DOHH2 (cell line): Measurements from ENCODE around the gene PLCE1.

ENCODE experiments used
- H3F3A ChIP-seq: fragments of 200-600 bp; sonication (generic), shearing (Covaris generic); 2 replicates; pipeline ENCODE4 v1.6.0; 2016; ENCODE audit warnings: antibody characterized with exemption, mild to moderate bottlenecking; ENCODE audit not compliant: control insufficient read depth, insufficient read depth
- H3K27ac ChIP-seq: fragments of 200-600 bp; sonication (generic); 2 replicates; pipeline ENCODE4 v1.5.1; 2014; ENCODE audit warnings: low read depth, mild to moderate bottlenecking, low read length, moderate library complexity
- H3K27me3 ChIP-seq: fragments of 200-600 bp; sonication (generic); 2 replicates; pipeline ENCODE4 v1.6.1; 2014; ENCODE audit warnings: mild to moderate bottlenecking, low read length, mixed read lengths; ENCODE audit not compliant: control insufficient read depth
- H3K36me3 ChIP-seq: fragments of 200-600 bp; sonication (generic); 2 replicates; pipeline ENCODE4 v1.6.1; 2014; ENCODE audit warnings: mild to moderate bottlenecking, low read length, moderate library complexity, mixed read lengths; ENCODE audit not compliant: control insufficient read depth
- H3K4me1 ChIP-seq: fragments of 200-600 bp; sonication (generic); 2 replicates; pipeline ENCODE4 v1.6.1; 2014; ENCODE audit warnings: mild to moderate bottlenecking, low read length, mixed read lengths; ENCODE audit not compliant: control insufficient read depth
- H3K4me2 ChIP-seq: fragments of 200-600 bp; sonication (generic); 2 replicates; pipeline ENCODE4 v1.6.0; 2014; ENCODE audit warnings: mild to moderate bottlenecking, low read length, moderate library complexity
- H3K4me3 ChIP-seq: fragments of 200-600 bp; sonication (generic); 2 replicates; pipeline ENCODE4 v1.5.1; 2014; ENCODE audit warnings: mild to moderate bottlenecking, low read length, mixed read lengths
- H3K79me2 ChIP-seq: fragments of 200-600 bp; sonication (generic); 2 replicates; pipeline ENCODE4 v1.6.1; 2014; ENCODE audit warnings: mild to moderate bottlenecking, low read length, mixed read lengths; ENCODE audit not compliant: control insufficient read depth
- H3K9me2 ChIP-seq: fragments of 200-600 bp; sonication (generic); replicated peaks from 2 replicates; pipeline ENCODE4 v1.6.1; 2014; ENCODE audit warnings: mild to moderate bottlenecking, low read length, mixed read lengths; ENCODE audit not compliant: control insufficient read depth
- H3K9me3 ChIP-seq: fragments of 200-600 bp; sonication (generic); 2 replicates; pipeline ENCODE4 v1.6.1; 2014; ENCODE audit warnings: antibody characterized with exemption, low read length, mixed read lengths; ENCODE audit not compliant: control insufficient read depth, insufficient read depth
- H4K20me1 ChIP-seq: fragments of 200-600 bp; sonication (generic); 2 replicates; pipeline ENCODE4 v1.6.0; 2014; ENCODE audit warnings: low read depth, mild to moderate bottlenecking, antibody characterized with exemption, low read length, moderate library complexity; ENCODE audit not compliant: control insufficient read depth, insufficient read depth
- CTCF ChIP-seq: fragments of 200-600 bp; sonication (generic); IDR thresholded peaks from one replicate; pipeline ENCODE4 v1.5.1; 2014; ENCODE audit warnings: antibody characterized with exemption, mild to moderate bottlenecking, low read depth, low read length; ENCODE audit not compliant: poor library complexity, severe bottlenecking
- EZH2phosphoT487 ChIP-seq: fragments of 200-600 bp; sonication (generic); IDR thresholded peaks from 2 replicates; pipeline ENCODE4 v1.6.1; 2017; ENCODE audit warnings: borderline replicate concordance, mild to moderate bottlenecking, antibody characterized with exemption, low read length, moderate library complexity, mixed read lengths

The PLCE1 gene

GRCh38 chr10:93991114-93991513 lies 2.6 kb upstream of the PLCE1 start:
- Histone ChIP-seq H3K4me1 (no peaks in the 10 kb centered on the region), H3K4me3 (no peak overlapping the region), H3K27me3 (peaks cover 13% of the 10 kb centered on the region; the same call in 1 of the 2 replicates), H3K9me2 (no peaks in the 10 kb centered on the region), H3F3A (no peaks in the 10 kb centered on the region), H3K4me2 (no peak overlapping the region), H3K36me3 (no peaks in the 10 kb centered on the region), H3K27ac (no peak overlapping the region), H3K79me2 (no peaks in the 10 kb centered on the region), H3K9me3 (no peaks in the 10 kb centered on the region; the same call in 1 of the 2 replicates), H4K20me1 (no peaks in the 10 kb centered on the region)
- TF ChIP-seq CTCF (no peak), EZH2phosphoT487 (no peak)

- H4K20me1 ChIP-seq: no peaks in the 10 kb centered on the region
- no peak overlapping the region for H3K4me2 ChIP-seq
- no peaks in the 10 kb centered on the region for H3K36me3 ChIP-seq
- peaks cover 13% of the 10 kb centered on the region; the same call in 1 of the 2 replicates for H3K27me3 ChIP-seq
- TF ChIP-seq EZH2phosphoT487: no peak
- no peak for TF ChIP-seq CTCF
- H3K9me3 ChIP-seq: no peaks in the 10 kb centered on the region; the same call in 1 of the 2 replicates
- H3K79me2 ChIP-seq: no peaks in the 10 kb centered on the region
- no peaks in the 10 kb centered on the region for H3K9me2 ChIP-seq
- no peak overlapping the region for H3K27ac ChIP-seq
- H3K4me3 ChIP-seq: no peak overlapping the region
- H3F3A ChIP-seq: no peaks in the 10 kb centered on the region
- no peaks in the 10 kb centered on the region for H3K4me1 ChIP-seq
These were observed 2.0 kb upstream of the PLCE1 start for GRCh38 chr10:93991596-93992284.

- no peaks in the 10 kb centered on the region for H4K20me1 ChIP-seq
- H3K27ac ChIP-seq: no peak overlapping the region
- no peaks in the 10 kb centered on the region for H3K9me2 ChIP-seq
- H3K4me1 ChIP-seq: no peaks in the 10 kb centered on the region
- H3K36me3 ChIP-seq: no peaks in the 10 kb centered on the region
- H3K4me3 ChIP-seq: no peak overlapping the region
- no peaks in the 10 kb centered on the region; the same call in 1 of the 2 replicates for H3K9me3 ChIP-seq
- no peak overlapping the region for H3K4me2 ChIP-seq
- H3K27me3 ChIP-seq: peaks cover 13% of the 10 kb centered on the region; the same call in 1 of the 2 replicates
- H3K79me2 ChIP-seq: no peaks in the 10 kb centered on the region
- no peaks in the 10 kb centered on the region for H3F3A ChIP-seq
- no peak for TF ChIP-seq EZH2phosphoT487
- no peak for TF ChIP-seq CTCF
These were observed 1.2 kb upstream of the PLCE1 start for GRCh38 chr10:93992400-93993030.
